ENCODE data around the gene HYCC1.
"Not testable (repeated sequence)": the region's sequence is repeated elsewhere in the genome, so short reads cannot be mapped to it uniquely, and the experiment has no call there.

Gene HYCC1

GRCh38 chr7:23013715-23014649, at the start of gene HYCC1:
Gene HYCC1 (minus strand): TSS chr7:23014130. CDS start chr7:22991111, 23,019 bp downstream.
- peak; percentile 99 for DNase-seq

DNA sequence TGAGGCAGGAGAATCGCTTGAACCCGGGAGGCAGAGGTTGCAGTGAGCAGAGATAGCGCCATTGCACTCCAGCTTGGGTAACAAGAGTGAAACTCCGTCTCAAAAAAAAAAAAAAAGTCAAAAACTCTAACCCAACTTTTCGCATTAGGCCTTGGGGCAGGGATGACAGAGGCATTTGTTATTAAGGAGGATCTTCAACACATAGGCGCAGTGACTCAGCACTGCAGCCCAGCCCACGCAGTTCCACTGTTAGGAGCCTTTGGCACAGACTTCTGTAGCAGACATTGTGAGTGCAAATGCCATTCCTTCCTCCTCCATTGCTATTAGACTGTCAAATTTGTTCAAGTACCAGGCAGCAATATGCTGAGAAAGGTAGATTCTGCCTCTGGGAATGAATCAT, 48.5 kb upstream of the HYCC1 start:
- no peak for DNase-seq

DNA sequence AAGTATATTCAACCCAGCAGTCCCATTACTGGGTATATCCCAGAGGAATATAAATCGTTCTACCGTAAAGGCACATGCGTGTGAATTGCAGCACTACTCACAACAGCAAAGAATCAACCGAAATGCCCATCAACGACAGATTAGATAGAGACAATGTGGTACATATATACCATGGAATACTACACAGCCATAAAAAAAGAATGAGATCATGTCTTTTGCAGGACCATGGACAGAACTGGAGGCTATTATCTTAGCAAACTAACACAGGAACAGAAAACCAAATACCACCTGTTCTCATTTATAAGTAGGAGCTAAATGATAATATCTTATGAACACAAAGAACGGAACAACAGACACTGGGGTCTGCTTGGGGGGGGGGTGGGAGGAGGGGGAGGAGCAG, 47.4 kb upstream of the HYCC1 start:
- no peak for DNase-seq

- DNase-seq: no peak
Observed at GRCh38 chr7:23058408-23059096, 44.6 kb upstream of the HYCC1 start.

- DNase-seq: no peak
Observed at GRCh38 chr7:23055582-23056178, 41.8 kb upstream of the HYCC1 start.

DNA sequence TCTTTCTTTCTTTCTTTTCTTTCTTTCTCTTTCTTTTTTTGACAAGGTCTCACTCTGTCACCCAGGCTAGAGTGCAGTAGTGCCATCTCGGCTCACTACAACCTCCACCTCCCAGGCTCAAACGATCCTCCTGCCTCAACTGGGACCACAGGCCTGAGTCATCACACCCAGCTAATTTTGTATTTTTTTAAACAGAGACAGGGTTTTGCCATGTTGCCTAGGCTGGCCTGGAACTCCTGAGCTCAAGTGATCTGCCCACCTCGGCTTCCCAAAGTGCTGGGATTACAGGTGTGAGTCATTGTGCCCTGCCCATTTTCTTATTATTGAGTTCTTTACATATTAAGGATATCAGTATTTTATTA, 37.2 kb upstream of the HYCC1 start:
- DNase-seq: not testable (repeated sequence)

GRCh38 chr7:23046336-23046735, 32.4 kb upstream of the HYCC1 start:
- not testable (repeated sequence) for DNase-seq

DNA sequence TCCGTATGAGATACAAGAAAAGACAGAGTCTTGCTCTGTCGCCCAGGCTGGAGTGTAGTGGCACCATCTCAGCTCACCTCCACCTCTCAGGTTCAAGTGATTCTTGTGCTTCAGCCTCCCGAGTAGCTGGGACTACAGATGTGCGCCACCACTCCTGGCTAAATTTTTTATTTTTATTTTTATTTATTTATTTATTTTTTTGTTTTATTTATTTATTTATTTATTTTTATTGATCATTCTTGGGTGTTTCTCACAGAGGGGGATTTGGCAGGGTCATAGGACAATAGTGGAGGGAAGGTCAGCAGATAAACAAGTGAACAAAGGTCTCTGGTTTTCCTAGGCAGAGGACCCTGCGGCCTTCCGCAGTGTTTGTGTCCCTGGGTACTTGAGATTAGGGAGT, 31.2 kb upstream of the HYCC1 start:
- DNase-seq: not testable (repeated sequence)

DNA sequence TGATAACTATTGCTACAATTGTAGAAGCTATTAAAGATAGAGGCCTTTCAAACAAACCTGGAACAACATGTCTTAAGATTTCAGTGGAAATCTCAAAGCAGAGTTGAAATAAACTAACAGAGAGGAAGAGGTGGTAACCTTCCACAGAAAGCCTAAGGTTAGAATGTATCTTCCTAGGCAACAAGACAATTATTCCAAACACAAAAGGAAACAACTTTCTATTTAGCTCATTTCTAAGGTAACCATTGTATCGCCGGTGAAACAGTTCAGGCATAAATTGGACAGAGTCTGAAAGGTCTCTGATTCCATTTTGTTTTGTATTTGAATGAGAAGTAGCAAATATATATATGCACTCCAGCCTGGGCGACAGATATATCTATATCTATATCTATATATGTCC, 30.7 kb upstream of the HYCC1 start:
- no peak for DNase-seq

GRCh38 chr7:23043441-23043840, 29.5 kb upstream of the HYCC1 start:
- no peak for DNase-seq

DNA sequence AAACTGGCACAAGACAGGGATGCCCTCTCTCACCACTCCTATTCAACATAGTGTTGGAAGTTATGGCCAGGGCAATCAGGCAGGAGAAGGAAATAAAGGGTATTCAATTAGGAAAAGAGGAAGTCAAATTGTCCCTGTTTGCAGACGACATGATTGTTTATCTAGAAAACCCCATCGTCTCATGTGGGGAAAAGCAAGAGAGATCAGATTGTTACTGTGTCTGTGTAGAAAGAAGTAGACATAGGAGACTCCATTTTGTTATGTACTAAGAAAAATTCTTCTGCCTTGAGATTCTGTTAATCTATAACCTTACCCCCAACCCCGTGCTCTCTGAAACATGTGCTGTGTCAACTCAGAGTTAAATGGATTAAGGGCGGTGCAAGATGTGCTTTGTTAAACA, 25.7 kb upstream of the HYCC1 start:
- DNase-seq: not testable (repeated sequence)

GRCh38 chr7:23035542-23036371, 21.8 kb upstream of the HYCC1 start:
- DNase-seq: not testable (repeated sequence)

DNA sequence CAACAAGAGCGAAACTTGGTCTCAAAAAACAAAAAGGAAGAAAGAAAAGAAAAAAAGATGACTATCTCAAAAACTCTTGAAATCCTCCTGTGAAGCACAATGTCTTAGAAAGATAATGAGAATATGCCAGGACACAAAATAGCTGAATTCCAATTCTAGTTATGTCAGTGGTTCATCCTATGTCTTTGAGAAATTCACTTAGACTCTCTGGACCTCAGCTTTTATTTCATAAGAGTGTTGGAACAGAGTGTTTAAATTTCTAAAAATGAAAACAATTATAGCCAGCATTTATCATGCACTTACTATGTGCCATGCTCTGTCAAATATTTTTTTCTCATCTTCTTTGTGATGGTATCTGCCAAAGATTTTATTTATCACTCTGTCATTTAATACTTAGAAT, 13.3 kb upstream of the HYCC1 start:
- no peak for DNase-seq

DNA sequence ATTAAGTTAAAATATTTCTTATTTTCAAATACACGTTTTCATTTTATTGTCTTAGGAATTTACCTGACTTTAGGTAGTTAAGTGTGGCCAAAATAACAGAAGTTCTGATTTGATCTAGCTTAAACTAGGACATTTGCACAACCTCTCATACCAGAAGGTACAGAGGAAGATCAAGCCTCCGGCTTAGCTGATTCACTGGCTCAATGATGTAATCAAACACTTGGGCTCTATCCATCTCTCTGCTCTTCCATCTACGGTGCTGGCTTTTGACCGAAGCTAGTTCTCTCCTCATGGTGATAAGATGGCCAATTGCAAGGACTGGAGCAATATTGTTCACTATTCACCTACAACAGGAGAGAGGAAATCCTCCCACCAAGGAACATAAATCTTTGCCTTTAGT, 12.2 kb upstream of the HYCC1 start:
- no peak for DNase-seq

GRCh38 chr7:23024454-23024853, 10.5 kb upstream of the HYCC1 start:
- DNase-seq: no peak

DNA sequence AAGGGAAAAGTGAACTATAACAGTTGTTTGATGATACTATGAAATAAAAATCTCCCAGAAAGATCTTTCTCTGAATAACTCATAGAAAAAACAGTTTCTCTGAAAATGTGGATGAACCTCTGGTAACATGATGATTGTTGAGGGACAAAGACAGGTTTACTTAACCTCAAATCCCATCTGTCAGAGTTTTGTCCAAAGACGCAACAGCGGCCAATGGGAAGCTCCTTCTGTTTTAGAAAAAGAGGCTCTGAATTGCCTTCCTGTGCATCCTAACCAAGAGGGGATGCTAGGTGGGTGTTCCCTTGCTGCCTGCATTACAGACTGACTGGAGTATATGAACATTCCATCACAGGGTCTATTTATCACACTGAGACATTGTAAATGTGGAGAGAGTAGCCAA, 8.9 kb upstream of the HYCC1 start:
- DNase-seq: no peak

DNA sequence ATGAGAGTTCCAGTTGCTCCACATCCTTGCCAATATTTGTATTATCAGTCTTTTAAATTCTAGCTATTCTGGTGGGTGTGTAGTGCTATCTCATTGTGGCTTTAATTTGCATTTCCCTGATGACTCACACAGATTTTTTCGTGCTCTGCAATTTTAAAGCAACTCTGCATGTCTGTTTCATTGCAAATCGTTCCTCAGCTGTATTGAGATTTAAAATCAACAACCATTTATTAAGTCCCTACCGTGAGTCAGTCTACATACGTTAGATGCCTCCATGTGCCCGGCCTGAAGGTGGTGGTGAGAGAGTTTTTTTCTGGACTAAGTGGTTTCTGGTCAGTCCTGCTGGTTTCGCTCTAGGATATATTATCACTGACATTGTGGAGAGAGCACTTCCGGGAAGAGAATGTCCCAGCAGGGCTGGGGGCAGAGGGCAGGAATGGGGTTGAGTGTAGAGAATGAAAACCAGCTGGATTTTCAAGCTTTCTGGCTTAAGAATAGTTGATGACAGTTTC, 8.4 kb upstream of the HYCC1 start:
- DNase-seq: peak; percentile 39

DNA sequence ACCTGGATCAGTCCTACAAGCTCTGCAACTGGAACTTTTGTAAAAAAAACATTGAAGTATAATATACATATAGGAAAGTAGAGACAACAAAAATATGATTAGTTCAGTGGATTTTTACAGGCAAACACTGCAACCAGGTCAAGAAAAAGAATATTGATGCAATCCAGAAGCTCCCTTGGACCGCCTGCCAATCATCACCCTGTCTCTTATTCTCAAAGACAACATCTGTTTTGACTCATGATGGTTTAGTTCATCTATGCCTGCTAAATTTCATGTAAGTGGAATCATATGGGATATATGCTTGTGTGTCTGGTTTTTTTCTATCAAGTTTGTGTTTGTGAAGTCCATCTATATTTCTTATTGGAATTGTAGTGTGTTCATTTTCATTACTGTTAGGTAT, 7.7 kb upstream of the HYCC1 start:
- DNase-seq: no peak

DNA sequence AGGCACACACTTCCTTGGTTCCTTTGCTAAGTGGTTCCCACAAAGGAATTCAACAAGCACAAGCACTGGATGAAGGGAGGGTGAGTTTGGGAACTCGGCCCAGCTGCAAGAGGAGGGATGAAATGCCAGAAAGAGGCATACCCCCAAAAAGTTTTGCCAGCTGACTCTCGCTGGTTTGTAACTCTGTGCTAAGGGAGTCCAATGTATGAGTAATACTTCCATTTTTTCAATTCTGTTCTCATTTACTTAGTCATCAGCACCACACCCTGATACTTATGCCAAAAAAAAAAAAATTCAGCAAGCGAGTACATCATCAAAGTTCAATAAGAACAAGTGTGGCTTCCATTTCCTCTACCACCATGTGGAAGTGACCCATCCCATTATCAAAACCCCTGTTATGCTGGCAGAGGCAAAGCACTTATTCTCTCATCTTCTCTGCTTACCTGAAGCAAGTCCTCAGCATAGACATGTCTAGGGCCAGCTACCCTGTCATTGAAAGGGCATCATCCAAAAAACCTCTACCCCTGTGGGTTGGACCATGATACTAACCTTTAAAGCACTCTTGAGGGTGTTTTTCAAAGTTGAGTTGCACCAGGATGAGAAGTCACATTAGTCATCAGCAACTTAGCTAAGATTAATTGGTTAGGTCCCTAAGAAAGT, 6.9 kb upstream of the HYCC1 start:
- DNase-seq: peak; percentile 30

DNA sequence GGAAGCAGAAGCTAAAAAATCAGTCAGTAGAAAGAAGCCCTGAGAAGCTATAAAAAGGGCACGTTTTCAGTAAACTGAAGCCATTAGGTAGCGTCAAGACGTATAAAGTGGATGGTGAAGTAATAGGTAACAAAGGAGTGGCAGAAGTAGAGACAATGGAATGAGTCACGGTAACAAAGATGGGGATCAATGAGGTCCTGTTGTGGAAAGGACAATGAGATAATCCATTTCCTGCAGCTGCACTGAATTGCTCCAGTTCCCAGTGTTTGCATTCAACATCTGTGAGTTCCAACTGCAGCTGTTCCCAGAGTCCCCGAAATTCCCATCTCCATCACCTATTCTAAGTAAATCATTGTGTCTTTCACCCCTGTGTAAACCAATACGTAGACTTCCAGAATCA, 4.8 kb upstream of the HYCC1 start:
- DNase-seq: no peak

- DNase-seq: no peak
Observed at GRCh38 chr7:23017309-23017708, 3.4 kb upstream of the HYCC1 start.
